Measurements from ENCODE around the gene PLCB3.

Gene PLCB3

GRCh38 chr11:64266339-64266738 lies 15.0 kb downstream of the PLCB3 start:
- DNase-seq (ENCODE audit: low spot score), result no peak

GRCh38 chr11:64267207-64267945 lies 16.0 kb downstream of the PLCB3 start:
- DNase-seq (ENCODE audit: low spot score), result no peak

GRCh38 chr11:64268025-64268892 lies 16.9 kb downstream of the PLCB3 start:
- no peak for DNase-seq (ENCODE audit: low spot score)

GRCh38 chr11:64268893-64269539 lies 17.7 kb downstream of the PLCB3 start:
- DNase-seq (ENCODE audit: low spot score), result no peak

GRCh38 chr11:64269540-64270220 lies 18.4 kb downstream of the PLCB3 start:
- peak; percentile 75 for DNase-seq (ENCODE audit: low spot score)

GRCh38 chr11:64275031-64275800 lies 23.9 kb downstream of the PLCB3 start:
- no peak for DNase-seq (ENCODE audit: low spot score)

GRCh38 chr11:64275841-64276240 lies 24.5 kb downstream of the PLCB3 start:
- DNase-seq (ENCODE audit: low spot score), result no peak

GRCh38 chr11:64276653-64277431 lies 25.5 kb downstream of the PLCB3 start:
- no peak for DNase-seq (ENCODE audit: low spot score)

GRCh38 chr11:64278576-64279190 lies 27.4 kb downstream of the PLCB3 start:
- no peak for DNase-seq (ENCODE audit: low spot score)

GRCh38 chr11:64281957-64282770 lies 30.8 kb downstream of the PLCB3 start:
- DNase-seq (ENCODE audit: low spot score), result no peak

- no peak for DNase-seq (ENCODE audit: low spot score)
These were observed 31.8 kb downstream of the PLCB3 start for GRCh38 chr11:64283092-64283491.

- peak; percentile 97 for DNase-seq (ENCODE audit: low spot score)
These were observed 33.0 kb downstream of the PLCB3 start, which contains the start of gene BAD for GRCh38 chr11:64284048-64284961. BAD (minus strand) TSS chr11:64284665; CDS start chr11:64284368, 297 bp downstream.

- peak; percentile 82 for DNase-seq (ENCODE audit: low spot score)
These were observed 33.9 kb downstream of the PLCB3 start, which contains the start of gene GPR137 for GRCh38 chr11:64284962-64285884. GPR137 (plus strand) TSS chr11:64285848; CDS start chr11:64286525, 677 bp downstream.

GRCh38 chr11:64285885-64286800 lies 34.8 kb downstream of the PLCB3 start:
- no peak for DNase-seq (ENCODE audit: low spot score)

- DNase-seq (ENCODE audit: low spot score), result no peak
These were observed 35.5 kb downstream of the PLCB3 start for GRCh38 chr11:64286801-64287159.

All from HuH-7.5 (cell line).